Stromal cell of bone marrow (primary cell): ENCODE data around the gene OTUD4.

Experiments used
- DNase-seq: peaks from one replicate; pipeline ENCODE4 v3.0.0-alpha.2; 2012; ENCODE audit warnings: low read depth

Gene OTUD4

GRCh38 chr4:145125396-145125795, 55.0 kb downstream of the OTUD4 start:
- no peak for DNase-seq

DNA sequence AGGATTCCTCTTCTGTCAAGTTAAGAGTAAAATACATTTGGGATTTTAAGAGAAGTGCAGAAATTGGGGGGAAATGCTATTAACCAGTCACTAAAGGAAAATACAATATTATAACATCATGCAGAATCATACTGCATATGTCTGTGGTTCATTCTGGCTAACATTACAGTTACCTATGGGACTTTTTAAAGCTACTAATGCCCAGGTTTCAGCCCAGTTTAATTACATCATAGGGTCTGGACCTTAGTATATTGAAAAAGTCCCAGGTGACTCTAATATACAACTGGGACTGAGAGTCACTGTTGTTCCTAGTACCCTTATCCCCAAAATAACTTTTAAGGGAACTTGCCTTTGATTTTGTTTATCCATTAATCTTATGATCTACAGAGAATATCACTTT, 72.3 kb downstream of the OTUD4 start:
- DNase-seq, result no peak

GRCh38 chr4:145107126-145107525, 73.3 kb downstream of the OTUD4 start:
- no peak for DNase-seq

GRCh38 chr4:145103496-145103895, 76.9 kb downstream of the OTUD4 start:
- DNase-seq, result no peak

DNA sequence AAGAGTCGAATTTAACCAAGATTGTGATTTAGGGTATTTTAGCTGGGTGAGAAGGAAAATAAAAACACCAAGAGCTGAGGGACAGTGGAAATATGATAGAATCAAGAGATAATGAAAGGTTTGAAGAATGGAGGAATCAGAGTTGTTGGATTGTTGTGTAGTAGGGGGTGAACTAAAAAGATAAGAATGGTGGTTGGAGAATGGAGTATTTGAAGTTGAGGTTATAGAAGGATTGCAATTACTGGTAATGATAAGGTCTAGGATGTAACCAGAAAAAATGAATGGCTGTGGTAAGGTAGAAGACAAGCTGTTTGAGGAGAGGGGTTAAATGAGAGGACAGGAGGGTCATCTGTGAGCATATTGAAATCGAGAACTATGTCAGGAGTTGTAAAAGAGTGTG, 77.8 kb downstream of the OTUD4 start:
- no peak for DNase-seq

- peak; percentile 18 for DNase-seq
These were observed 79.3 kb downstream of the OTUD4 start for GRCh38 chr4:145101091-145101490.

DNA sequence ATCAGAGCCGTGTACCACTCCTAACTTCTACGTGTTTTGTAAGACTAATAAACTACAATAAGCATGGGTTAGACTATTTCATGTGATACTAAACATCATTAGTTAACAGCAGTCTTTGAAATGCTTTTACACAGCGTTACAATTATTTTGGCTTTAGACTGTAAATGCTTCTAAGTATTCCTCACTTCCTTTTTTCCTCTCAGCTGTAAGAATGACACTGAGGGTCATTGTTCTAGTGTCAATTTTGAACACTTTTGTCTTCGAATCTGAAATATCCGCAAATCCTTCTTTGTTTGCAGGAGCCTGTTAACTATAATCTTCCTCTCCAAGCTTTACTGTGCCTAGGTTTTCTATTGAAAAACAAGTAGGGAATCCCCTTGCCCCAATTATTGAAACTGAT, 80.7 kb downstream of the OTUD4 start:
- no peak for DNase-seq

DNA sequence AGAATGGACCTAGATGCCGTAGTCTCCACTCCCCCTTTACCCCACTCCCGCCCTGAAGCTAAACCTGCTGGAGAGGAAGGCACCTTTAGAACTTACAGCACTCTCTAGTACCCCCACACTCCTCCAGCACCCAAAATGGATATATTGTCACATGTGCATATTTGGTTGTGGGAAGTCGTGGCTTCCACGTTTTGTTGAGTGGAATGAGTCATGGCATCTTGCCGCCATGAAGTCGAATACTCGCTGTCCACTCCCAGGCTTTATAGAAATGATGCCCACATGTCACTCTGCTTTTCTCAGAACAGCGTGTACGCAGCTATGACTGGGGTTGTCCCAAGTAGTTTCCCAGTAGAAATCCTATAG, 81.7 kb downstream of the OTUD4 start:
- peak; percentile 30 for DNase-seq

DNA sequence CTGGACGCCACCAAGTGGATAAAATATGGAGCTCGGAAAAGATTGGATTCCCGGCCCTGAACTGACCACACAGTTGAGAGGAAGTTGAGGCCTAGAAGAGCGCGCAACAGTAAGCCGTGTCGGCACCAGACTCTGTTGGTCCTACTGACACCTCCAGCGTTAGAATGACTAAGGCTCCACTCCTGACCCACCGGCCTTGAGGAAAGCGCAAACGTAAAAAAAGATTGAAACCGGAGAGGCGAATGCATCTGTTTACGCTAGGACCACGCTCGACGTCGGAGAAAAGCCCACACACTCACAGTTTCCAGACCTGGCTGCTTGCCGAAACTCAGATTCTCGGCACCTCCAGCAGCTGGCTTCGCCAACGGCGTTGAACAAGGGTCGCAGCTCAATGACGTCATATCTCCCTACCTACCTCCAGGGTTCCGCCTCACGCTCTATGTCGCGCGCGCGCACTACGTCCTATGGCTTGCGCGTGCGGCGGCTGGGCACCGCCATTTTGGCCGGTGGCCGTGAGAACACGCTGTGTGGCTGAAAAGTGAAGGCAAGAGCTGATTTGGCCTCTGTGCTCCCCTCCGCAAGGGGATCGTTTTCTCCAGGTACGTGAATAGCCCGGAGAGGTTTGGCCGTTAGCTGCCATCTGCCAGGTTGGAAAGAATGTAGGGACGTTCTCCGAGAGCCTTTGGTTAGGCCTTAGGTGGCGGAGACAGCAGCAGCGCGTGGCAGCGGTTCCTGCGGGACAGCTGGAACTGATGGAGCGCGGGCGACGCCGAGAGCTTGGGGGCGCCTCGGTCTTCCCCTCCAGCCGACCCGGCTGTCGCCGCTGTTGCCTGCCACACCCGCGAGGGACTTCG, 82.3 kb downstream of the OTUD4 start, which contains the start of the genes ABCE1 and ANAPC10:
TSS of gene ABCE1 (plus strand) at position 491 of the 854 bp plus-strand sequence. CDS start 6,102 bp downstream, outside the sequence.
TSS of gene ANAPC10 (minus strand) at position 376 of the 854 bp plus-strand sequence. CDS start 2,097 bp downstream, outside the sequence.
- peak; percentile 97 for DNase-seq

GRCh38 chr4:145097331-145097820, 83.0 kb downstream of the OTUD4 start:
- DNase-seq, result no peak

DNA sequence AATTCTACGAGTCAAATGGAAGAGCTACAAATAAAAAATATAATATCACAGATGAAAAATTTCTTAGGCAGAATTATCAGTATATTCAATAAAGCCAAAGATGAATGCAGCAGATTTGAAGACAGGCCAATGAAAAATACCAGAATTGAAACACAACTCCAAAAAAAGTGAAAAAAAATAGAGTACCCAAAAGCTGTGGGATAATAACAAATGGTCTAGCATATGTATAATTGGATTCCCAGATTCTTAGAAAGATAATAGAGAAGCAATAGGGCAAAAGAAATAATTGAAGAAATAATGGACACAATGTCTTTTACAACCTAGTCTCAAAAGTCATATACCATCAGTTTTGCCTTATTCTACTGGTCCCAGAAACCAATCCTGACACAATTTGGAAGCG, 86.8 kb downstream of the OTUD4 start:
- no peak for DNase-seq

DNA sequence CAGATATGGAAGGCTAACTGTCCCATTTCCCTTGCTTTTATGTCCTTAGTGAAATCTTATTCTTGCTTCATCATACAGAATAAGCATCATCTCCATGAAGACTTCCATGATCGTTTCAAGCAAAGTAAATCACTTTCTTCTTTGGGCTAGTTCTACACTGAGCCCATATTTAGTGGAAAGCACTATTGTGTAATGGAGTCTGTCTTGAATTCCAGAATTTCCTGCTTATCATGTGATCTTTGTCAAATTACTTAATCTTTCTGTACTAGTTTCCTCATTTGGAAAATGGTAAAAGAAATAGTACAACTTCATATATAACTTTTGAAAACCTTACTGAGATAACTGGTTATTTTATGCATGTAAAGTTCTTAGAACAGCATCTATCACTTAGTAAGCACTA, 90.0 kb downstream of the OTUD4 start:
- no peak for DNase-seq

- DNase-seq, result no peak
These were observed 96.3 kb downstream of the OTUD4 start for GRCh38 chr4:145083891-145084605.
